Liver (tissue), 9 donors: ENCODE measurements around the gene IL26. TPM values are rescaled to one million over a fixed set of nuclear protein-coding genes. Genes with fewer than 3 reads are reported as not detected.

ENCODE experiments used
- DNase-seq: peaks from one replicate; pipeline ENCODE4 v3.0.0-alpha.2; 2017; ENCODE audit warnings: low spot score
- H3K27ac ChIP-seq, 2 donors: one replicate each; pipeline ENCODE4 v1.7.0; 2013; ENCODE audit warnings: inconsistent platforms in 2 of 2, low read length in 2 of 2, control low read depth in 1 of 2, low read depth in 1 of 2, mild to moderate bottlenecking in 1 of 2
- H3K27me3 ChIP-seq, 4 donors: one replicate each; pipeline versions ENCODE4 v1.6.1 to v1.7.0; 2013; ENCODE audit warnings: low read length in 3 of 4, inconsistent platforms in 1 of 4, mild to moderate bottlenecking in 1 of 4, moderate library complexity in 1 of 4; ENCODE audit not compliant: control insufficient read depth in 4 of 4, insufficient read depth in 4 of 4
- H3K36me3 ChIP-seq, 4 donors: one replicate each; pipeline versions ENCODE4 v1.6.1 to v1.7.0; 2013; ENCODE audit warnings: low read length in 3 of 4, mild to moderate bottlenecking in 3 of 4, low read depth in 1 of 4, moderate library complexity in 1 of 4; ENCODE audit not compliant: control insufficient read depth in 4 of 4, insufficient read depth in 3 of 4
- H3K4me1 ChIP-seq, 4 donors: one replicate each; pipeline versions ENCODE4 v1.6.1 to v1.7.0; 2013; ENCODE audit warnings: low read length in 3 of 4, mild to moderate bottlenecking in 3 of 4, moderate library complexity in 1 of 4; ENCODE audit not compliant: control insufficient read depth in 4 of 4, insufficient read depth in 4 of 4
- H3K4me3 ChIP-seq, 3 donors: one replicate each; pipeline versions ENCODE4 v1.6.1 to v1.7.0; 2013; ENCODE audit warnings: low read length in 3 of 3, control low read depth in 1 of 3, low read depth in 1 of 3, mild to moderate bottlenecking in 1 of 3
- H3K9ac ChIP-seq, 2 donors: one replicate each; pipeline ENCODE4 v1.7.0; 2013; ENCODE audit warnings: low read length in 2 of 2, mild to moderate bottlenecking in 2 of 2, moderate library complexity in 2 of 2, control low read depth in 1 of 2, low read depth in 1 of 2
- H3K9me3 ChIP-seq, 4 donors: one replicate each; pipeline versions ENCODE4 v1.6.1 to v1.7.0; 2013; ENCODE audit warnings: low read length in 3 of 4; ENCODE audit not compliant: control insufficient read depth in 4 of 4
- EGR1 ChIP-seq, 2 donors: IDR thresholded peaks; 2 replicates each; pipeline ENCODE4 v1.6.1; 2016 to 2018; ENCODE audit warnings: antibody characterized with exemption in 2 of 2, low read depth in 2 of 2
- FOXA1 ChIP-seq: IDR thresholded peaks from 2 replicates; pipeline ENCODE4 v1.6.1; 2016; ENCODE audit warnings: antibody characterized with exemption
- FOXA2 ChIP-seq: IDR thresholded peaks from 2 replicates; pipeline ENCODE4 v1.6.1; 2016; ENCODE audit warnings: antibody characterized with exemption
- GABPA ChIP-seq, 2 donors: IDR thresholded peaks in 1 of 2; conservative IDR thresholded peaks in 1 of 2; 2 replicates each; pipeline ENCODE4 v1.6.1; 2016; ENCODE audit warnings: antibody characterized with exemption in 2 of 2, mild to moderate bottlenecking in 1 of 2, moderate library complexity in 1 of 2
- HNF4A ChIP-seq, 2 donors: conservative IDR thresholded peaks; 2 replicates each; pipeline ENCODE4 v1.6.1; 2016; ENCODE audit warnings: antibody characterized with exemption in 2 of 2, mild to moderate bottlenecking in 2 of 2
- NR2F2 ChIP-seq: IDR thresholded peaks from 2 replicates; pipeline ENCODE4 v1.6.1; 2016; ENCODE audit warnings: antibody characterized with exemption
- RXRA ChIP-seq, 2 donors: IDR thresholded peaks; 2 replicates each; pipeline ENCODE4 v1.6.1; 2017 to 2018; ENCODE audit warnings: antibody characterized with exemption in 2 of 2, mild to moderate bottlenecking in 1 of 2
- YY1 ChIP-seq: IDR thresholded peaks from 2 replicates; pipeline ENCODE4 v1.6.1; 2016; ENCODE audit warnings: antibody characterized with exemption, mild to moderate bottlenecking
- WGBS: extraction: QIAGEN DNeasy Blood & Tissue Kit; methylation state at CpG from one replicate; pipeline ENCODE4 v1.1.7; 2013; 5-methylcytosine and 5-hydroxymethylcytosine counted together
- polyA plus RNA-seq, 2 donors: library from polyadenylated mRNA; stranded (reverse) in 1 of 2; unstranded in 1 of 2; fragments of 200-250 nt in 1 of 2; fragments of >200 nt in 1 of 2; fragmentation: Nextera tagmentation in 1 of 2; extraction: Ambion mirVana in 1 of 2; gene quantifications; one replicate each; pipeline versions ENCODE4 v1.2.1 to v1.2.3, GENCODE V29; 2013 to 2015
- total RNA-seq, 2 donors: library from RNA; depleted of rRNA; stranded (reverse); fragments of >200 nt; gene quantifications; one replicate each; pipeline ENCODE4 v1.2.3, GENCODE V29; 2014
- TF ChIP-seq, protein P1 (sequence below): IDR thresholded peaks from 2 replicates; pipeline ENCODE4 v1.6.1; 2016; ENCODE audit warnings: antibody characterized with exemption
- TF ChIP-seq, protein P2 (sequence below): IDR thresholded peaks from 2 replicates; pipeline ENCODE4 v1.6.1; 2016; ENCODE audit warnings: antibody characterized with exemption
- TF ChIP-seq, protein P3 (sequence below): IDR thresholded peaks from 2 replicates; pipeline ENCODE4 v1.6.1; 2016; ENCODE audit warnings: antibody characterized with exemption, mild to moderate bottlenecking
- donor health status: healthy.
- donor health status: healthy.
- donor health status: healthy.
- donor health status: healthy.
- donor health status: healthy.

IL26 gene, protein sequence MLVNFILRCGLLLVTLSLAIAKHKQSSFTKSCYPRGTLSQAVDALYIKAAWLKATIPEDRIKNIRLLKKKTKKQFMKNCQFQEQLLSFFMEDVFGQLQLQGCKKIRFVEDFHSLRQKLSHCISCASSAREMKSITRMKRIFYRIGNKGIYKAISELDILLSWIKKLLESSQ
- total RNA-seq (not detected), polyA plus RNA-seq (not detected)

DNA sequence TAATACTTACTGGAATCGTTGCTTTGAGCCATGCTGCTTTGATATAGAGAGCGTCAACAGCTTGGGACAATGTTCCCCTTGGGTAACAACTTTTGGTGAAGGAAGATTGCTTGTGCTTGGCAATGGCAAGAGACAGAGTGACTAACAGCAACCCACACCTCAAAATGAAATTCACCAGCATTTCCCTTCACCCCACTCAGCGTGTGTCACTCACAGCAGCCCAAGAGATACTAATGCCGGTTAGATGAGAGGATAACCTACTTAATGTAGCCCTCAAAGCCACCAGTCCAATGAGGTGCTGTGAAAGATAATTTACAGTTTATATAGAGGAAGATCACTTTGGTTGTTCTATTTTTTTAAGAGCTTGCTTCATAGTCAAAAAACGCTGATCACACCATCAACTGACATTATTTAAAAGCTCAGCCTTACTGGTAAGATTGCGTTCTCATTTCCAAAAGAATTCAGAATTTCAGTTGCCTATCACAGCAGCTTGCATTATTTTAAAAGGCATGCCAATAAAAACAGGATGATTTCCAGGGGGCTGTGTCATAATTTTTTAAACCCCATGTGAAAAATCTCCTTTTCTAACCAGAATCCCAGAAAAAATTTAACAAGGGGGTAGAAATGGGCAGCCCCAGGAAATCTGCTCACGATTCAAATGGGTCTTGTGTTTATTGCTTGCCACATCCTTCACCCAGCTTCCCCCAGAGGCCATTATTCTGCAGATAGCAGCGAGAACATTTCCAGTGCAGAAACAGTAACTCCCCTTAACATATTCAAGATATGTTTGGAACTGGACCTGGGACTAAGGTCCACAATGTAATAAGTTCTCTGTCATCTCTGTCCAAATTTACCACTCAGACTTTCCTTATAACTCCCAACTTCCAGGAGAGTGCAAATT, at the start of gene IL26:
TSS of gene IL26 (minus strand) at position 235 of the 901 bp plus-strand sequence. CDS start at position 181, 54 bp downstream.
- TF ChIP-seq FOXA1 = no peak
- no peak for TF ChIP-seq NR2F2
- TF ChIP-seq, protein P1, sequence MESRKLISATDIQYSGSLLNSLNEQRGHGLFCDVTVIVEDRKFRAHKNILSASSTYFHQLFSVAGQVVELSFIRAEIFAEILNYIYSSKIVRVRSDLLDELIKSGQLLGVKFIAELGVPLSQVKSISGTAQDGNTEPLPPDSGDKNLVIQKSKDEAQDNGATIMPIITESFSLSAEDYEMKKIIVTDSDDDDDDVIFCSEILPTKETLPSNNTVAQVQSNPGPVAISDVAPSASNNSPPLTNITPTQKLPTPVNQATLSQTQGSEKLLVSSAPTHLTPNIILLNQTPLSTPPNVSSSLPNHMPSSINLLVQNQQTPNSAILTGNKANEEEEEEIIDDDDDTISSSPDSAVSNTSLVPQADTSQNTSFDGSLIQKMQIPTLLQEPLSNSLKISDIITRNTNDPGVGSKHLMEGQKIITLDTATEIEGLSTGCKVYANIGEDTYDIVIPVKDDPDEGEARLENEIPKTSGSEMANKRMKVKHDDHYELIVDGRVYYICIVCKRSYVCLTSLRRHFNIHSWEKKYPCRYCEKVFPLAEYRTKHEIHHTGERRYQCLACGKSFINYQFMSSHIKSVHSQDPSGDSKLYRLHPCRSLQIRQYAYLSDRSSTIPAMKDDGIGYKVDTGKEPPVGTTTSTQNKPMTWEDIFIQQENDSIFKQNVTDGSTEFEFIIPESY = no peak
- TF ChIP-seq YY1 = no peak
- TF ChIP-seq HNF4A (conservative IDR thresholded peaks at IDR 0.05) = no peak
- TF ChIP-seq FOXA2 = no peak
- TF ChIP-seq, protein P2, sequence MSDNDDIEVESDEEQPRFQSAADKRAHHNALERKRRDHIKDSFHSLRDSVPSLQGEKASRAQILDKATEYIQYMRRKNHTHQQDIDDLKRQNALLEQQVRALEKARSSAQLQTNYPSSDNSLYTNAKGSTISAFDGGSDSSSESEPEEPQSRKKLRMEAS = no peak
- no peak for TF ChIP-seq RXRA (IDR thresholded peaks at IDR 0.05)
- Histone ChIP-seq H3K9me3 (no peaks in the 10 kb centered on the region), H3K4me3 (no peak within 1 kb of the TSS), H3K27ac (no peak within 1 kb of the TSS), H3K9ac (no peak within 1 kb of the TSS), H3K4me1 (peaks cover 0 to 7% (median 3%) of the 10 kb centered on the region in 4 donors), H3K36me3 (no peaks in the 10 kb centered on the region), H3K27me3 (no peaks in the 10 kb centered on the region)
- no peak for DNase-seq
- WGBS = 78% methylated on average over 8 of the region's 8 CpGs

DNA sequence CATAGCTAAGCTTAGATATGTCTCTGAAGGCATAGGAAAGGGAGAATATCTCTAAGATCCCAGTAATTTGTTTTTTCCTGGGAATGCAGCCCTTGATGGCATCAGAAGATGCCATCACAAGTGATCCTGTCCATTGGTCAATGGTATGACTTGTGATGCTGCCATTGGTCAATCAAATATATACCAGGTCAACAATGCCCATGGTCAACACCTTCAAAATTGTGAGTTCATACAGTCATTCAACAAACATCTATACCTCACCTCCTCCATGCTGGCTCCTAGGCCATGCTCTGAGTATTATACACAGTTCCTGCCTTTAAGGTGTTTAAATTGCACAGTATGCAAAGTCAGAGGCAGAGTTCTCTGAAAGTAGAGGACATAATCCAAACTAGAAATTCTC, 47.1 kb upstream of the IL26 start:
- Histone ChIP-seq H3K27ac (no peak overlapping the region), H3K9ac (no peak overlapping the region), H3K4me3 (no peak overlapping the region), H3K36me3 (no peaks in the 10 kb centered on the region), H3K4me1 (no peaks in the 10 kb centered on the region), H3K27me3 (no peaks in the 10 kb centered on the region), H3K9me3 (no peaks in the 10 kb centered on the region)
- no peak for TF ChIP-seq EGR1 (IDR thresholded peaks at IDR 0.05; ENCODE audit: low read depth in 2 of 2)
- no peak for TF ChIP-seq HNF4A (conservative IDR thresholded peaks at IDR 0.05)
- no peak for TF ChIP-seq YY1
- no peak for TF ChIP-seq NR2F2
- DNase-seq = no peak

DNA sequence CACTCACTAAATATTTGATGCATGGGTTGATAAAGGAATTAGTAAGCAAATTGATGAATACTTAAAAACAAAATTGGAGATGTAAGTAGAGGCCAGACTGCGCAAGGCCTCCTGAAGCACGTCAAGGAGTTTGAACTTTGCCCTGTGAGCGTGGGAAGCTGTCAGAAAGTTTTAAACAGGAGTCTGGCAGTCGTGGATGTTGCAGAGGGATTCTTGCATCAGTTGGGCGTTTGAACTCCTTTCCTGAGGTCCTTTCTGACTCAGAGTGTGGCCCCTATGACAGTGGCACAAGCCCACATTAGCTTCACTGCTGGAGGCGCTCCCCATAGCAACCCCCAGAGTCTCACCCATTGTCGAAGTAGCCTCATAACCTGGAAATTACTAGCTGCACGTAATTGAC, 45.7 kb upstream of the IL26 start:
- 50% methylated on average over 8 of the region's 8 CpGs for WGBS
- TF ChIP-seq GABPA (IDR thresholded peaks at IDR 0.05 in 1 of 2, conservative IDR thresholded peaks at IDR 0.05 in 1 of 2) (no peak), FOXA2 (no peak), HNF4A (conservative IDR thresholded peaks at IDR 0.05) (no peak)
- TF ChIP-seq, protein P3, sequence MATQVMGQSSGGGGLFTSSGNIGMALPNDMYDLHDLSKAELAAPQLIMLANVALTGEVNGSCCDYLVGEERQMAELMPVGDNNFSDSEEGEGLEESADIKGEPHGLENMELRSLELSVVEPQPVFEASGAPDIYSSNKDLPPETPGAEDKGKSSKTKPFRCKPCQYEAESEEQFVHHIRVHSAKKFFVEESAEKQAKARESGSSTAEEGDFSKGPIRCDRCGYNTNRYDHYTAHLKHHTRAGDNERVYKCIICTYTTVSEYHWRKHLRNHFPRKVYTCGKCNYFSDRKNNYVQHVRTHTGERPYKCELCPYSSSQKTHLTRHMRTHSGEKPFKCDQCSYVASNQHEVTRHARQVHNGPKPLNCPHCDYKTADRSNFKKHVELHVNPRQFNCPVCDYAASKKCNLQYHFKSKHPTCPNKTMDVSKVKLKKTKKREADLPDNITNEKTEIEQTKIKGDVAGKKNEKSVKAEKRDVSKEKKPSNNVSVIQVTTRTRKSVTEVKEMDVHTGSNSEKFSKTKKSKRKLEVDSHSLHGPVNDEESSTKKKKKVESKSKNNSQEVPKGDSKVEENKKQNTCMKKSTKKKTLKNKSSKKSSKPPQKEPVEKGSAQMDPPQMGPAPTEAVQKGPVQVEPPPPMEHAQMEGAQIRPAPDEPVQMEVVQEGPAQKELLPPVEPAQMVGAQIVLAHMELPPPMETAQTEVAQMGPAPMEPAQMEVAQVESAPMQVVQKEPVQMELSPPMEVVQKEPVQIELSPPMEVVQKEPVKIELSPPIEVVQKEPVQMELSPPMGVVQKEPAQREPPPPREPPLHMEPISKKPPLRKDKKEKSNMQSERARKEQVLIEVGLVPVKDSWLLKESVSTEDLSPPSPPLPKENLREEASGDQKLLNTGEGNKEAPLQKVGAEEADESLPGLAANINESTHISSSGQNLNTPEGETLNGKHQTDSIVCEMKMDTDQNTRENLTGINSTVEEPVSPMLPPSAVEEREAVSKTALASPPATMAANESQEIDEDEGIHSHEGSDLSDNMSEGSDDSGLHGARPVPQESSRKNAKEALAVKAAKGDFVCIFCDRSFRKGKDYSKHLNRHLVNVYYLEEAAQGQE = no peak
- H3K27me3 ChIP-seq = no peaks in the 10 kb centered on the region
- no peak overlapping the region for H3K27ac ChIP-seq
- no peak overlapping the region for H3K9ac ChIP-seq
- no peaks in the 10 kb centered on the region for H3K9me3 ChIP-seq
- no peaks in the 10 kb centered on the region for H3K36me3 ChIP-seq
- no peak for DNase-seq
- H3K4me1 ChIP-seq = no peaks in the 10 kb centered on the region
- no peak overlapping the region for H3K4me3 ChIP-seq
